AG04450 (cell line): ENCODE measurements around the gene PIGU. TPM values are rescaled to one million over a fixed set of nuclear protein-coding genes. Genes with fewer than 3 reads are reported as not detected.

Experiments
- CTCF ChIA-PET: fragments of 300-600, 350-600 bp; formaldehyde crosslinking; extraction: SDS; loops from one replicate; lab custom pipeline; 2022; ENCODE audit warnings: antibody characterized with exemption, inconsistent platforms; lab: Charles Lee
- POLR2A ChIA-PET: fragments of 350-600 bp; formaldehyde crosslinking; extraction: SDS; loops from one replicate; lab custom pipeline; 2021; ENCODE audit warnings: antibody characterized with exemption, inconsistent platforms; lab: Yijun Ruan, JAX
- DNase-seq: peaks from one replicate; pipeline ENCODE4 v3.0.0-alpha.2; 2011; ENCODE audit warnings: low read depth, low spot score
- H3K27ac ChIP-seq: one replicate; pipeline ENCODE4 v1.5.1; 2012; ENCODE audit warnings: low read depth, low read length, control low read depth
- H3K27me3 ChIP-seq: one replicate; pipeline ENCODE4 v1.6.0; 2012; ENCODE audit warnings: low read length; ENCODE audit not compliant: control insufficient read depth, insufficient read depth
- H3K4me3 ChIP-seq: 2 replicates; pipeline ENCODE4 v1.5.1; 2011; ENCODE audit warnings: mild to moderate bottlenecking, low read depth, low read length, control low read depth
- H3K9me3 ChIP-seq: 2 replicates; pipeline ENCODE4 v1.5.1; 2012; ENCODE audit warnings: low read length; ENCODE audit not compliant: control insufficient read depth, insufficient read depth
- polyA plus RNA-seq: library from polyadenylated mRNA; depleted of rRNA; stranded (reverse); fragments of >200 nt; gene quantifications from 2 replicates; pipeline ENCODE4 v1.2.3, GENCODE V29; 2011
- TF ChIP-seq, protein P1 (sequence below): IDR thresholded peaks from 2 replicates; pipeline ENCODE4 v1.5.1; 2011; ENCODE audit warnings: low read depth, low read length, control low read depth, inconsistent platforms

The PIGU gene
- polyA plus RNA-seq, 1 experiment = 54.8 TPM

DNA sequence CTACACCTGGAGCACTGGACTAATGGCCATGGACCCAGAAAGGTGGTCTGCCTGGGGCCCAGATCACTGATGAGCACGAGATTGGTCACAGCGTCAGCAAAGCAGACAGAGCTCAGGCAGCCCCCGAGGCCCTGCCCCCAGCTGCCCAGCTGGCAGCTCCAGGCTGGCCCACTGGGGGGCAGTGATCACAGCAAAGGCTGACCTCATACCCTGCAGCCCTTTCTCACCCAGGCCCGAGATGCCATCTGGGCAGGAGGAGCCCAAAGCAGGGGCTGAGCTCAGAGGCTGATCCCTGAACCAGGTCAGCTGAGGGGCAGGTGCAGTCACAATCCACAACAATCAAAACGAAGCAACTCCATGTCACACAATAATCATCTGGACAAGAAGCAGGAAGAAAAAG, 114.3 kb downstream of the PIGU start:
- Histone ChIP-seq H3K9me3 (no peaks in the 10 kb centered on the region), H3K27ac (no peak overlapping the region), H3K4me3 (no peak overlapping the region), H3K27me3 (no peaks in the 10 kb centered on the region)
- ChIA-PET POLR2A (no interaction called here), CTCF (interaction anchor here (0.6 to 3.9 kb wide), 9 partner anchors 24 to 372 kb away, joined by 3 to 22 read pairs (median 4); no protein-coding TSS in a partner anchor)
- DNase-seq = no peak
- TF ChIP-seq, protein P1, sequence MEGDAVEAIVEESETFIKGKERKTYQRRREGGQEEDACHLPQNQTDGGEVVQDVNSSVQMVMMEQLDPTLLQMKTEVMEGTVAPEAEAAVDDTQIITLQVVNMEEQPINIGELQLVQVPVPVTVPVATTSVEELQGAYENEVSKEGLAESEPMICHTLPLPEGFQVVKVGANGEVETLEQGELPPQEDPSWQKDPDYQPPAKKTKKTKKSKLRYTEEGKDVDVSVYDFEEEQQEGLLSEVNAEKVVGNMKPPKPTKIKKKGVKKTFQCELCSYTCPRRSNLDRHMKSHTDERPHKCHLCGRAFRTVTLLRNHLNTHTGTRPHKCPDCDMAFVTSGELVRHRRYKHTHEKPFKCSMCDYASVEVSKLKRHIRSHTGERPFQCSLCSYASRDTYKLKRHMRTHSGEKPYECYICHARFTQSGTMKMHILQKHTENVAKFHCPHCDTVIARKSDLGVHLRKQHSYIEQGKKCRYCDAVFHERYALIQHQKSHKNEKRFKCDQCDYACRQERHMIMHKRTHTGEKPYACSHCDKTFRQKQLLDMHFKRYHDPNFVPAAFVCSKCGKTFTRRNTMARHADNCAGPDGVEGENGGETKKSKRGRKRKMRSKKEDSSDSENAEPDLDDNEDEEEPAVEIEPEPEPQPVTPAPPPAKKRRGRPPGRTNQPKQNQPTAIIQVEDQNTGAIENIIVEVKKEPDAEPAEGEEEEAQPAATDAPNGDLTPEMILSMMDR = peak; percentile 50

DNA sequence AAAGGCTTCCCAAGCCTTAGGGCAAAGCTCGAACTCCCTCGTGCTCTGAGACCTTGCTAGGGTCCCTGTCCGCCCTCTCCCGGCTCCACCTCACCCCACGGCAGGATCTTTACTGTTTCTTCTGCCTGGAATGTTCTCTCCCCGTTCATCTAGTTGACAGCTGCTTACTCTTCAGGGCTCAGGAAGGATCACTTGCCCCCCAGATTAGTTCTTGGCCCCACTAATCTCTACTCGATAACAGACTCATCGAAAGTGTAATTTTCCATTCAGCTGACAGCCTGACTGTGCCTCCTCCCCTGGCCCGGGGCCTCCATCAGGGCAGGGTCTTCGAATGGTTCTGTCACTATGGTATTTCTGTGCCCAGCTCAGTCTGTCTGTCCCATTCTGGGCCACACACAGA, 115.2 kb downstream of the PIGU start:
- DNase-seq = no peak
- H3K4me3 ChIP-seq = no peak overlapping the region
- no peaks in the 10 kb centered on the region for H3K27me3 ChIP-seq
- no peaks in the 10 kb centered on the region for H3K9me3 ChIP-seq
- ChIA-PET POLR2A (no interaction called here), CTCF (interaction anchor here (1.9 to 3.9 kb wide), 3 partner anchors 23 to 208 kb away, joined by 4 to 22 read pairs (median 15); no protein-coding TSS in a partner anchor)
- H3K27ac ChIP-seq = no peak overlapping the region
- TF ChIP-seq, protein P1 = no peak

DNA sequence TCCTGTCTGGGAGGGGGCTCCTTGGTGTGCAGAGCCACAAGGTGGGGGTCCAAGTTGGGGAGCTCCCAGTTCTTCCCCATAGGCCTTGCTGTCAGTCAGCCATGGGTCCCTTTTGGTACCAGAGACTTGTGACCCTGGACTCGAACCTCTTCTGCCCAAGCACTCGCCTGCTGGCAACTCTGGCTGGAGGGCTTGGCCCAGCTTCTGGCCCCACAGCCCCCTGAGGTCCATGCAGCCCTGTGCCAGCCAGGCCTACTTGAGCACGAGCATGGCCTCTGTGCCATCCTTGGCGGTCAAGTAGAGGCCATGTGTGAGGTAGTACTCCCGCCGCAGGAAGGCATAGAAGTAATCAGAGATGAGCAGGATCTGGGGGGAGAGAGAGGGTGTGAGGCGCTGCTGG, 116.3 kb downstream of the PIGU start:
- Histone ChIP-seq H3K27me3 (no peaks in the 10 kb centered on the region), H3K4me3 (no peak overlapping the region), H3K27ac (no peak overlapping the region), H3K9me3 (no peaks in the 10 kb centered on the region)
- ChIA-PET POLR2A (no interaction called here), CTCF (no interaction called here)
- DNase-seq = no peak
- TF ChIP-seq, protein P1 = no peak

DNA sequence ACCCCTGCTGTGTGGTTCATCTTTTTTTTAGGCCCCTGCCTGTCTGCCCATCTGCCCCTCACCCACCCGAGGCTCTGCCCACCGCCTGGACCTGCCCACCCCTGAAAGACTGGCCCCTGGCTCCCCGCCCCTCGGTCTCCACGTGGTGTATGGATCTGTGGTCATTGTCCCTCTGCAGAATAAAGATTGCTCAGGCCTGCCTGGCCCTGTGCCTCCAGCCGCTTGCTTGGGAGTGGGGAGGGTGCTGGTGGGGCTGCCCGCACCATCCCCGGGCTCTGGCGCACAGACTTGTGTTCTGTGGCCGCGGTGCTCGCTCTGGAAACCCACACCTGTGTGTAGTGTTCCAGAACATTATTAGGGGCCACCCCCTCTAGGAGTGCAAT, 116.8 kb downstream of the PIGU start:
- H3K4me3 ChIP-seq = no peak overlapping the region
- CTCF ChIA-PET = interaction anchor here (1.4 kb wide), 1 partner anchor 210 kb away, joined by 5 read pairs; no protein-coding TSS in a partner anchor
- TF ChIP-seq, protein P1 = no peak
- POLR2A ChIA-PET = interaction anchor here (0.7 kb wide), 1 partner anchor 718 kb away, joined by 3 read pairs; the partner anchor contains the start of gene MMP24OS
- DNase-seq = no peak
- H3K9me3 ChIP-seq = no peaks in the 10 kb centered on the region
- no peaks in the 10 kb centered on the region for H3K27me3 ChIP-seq
- H3K27ac ChIP-seq = no peak overlapping the region

DNA sequence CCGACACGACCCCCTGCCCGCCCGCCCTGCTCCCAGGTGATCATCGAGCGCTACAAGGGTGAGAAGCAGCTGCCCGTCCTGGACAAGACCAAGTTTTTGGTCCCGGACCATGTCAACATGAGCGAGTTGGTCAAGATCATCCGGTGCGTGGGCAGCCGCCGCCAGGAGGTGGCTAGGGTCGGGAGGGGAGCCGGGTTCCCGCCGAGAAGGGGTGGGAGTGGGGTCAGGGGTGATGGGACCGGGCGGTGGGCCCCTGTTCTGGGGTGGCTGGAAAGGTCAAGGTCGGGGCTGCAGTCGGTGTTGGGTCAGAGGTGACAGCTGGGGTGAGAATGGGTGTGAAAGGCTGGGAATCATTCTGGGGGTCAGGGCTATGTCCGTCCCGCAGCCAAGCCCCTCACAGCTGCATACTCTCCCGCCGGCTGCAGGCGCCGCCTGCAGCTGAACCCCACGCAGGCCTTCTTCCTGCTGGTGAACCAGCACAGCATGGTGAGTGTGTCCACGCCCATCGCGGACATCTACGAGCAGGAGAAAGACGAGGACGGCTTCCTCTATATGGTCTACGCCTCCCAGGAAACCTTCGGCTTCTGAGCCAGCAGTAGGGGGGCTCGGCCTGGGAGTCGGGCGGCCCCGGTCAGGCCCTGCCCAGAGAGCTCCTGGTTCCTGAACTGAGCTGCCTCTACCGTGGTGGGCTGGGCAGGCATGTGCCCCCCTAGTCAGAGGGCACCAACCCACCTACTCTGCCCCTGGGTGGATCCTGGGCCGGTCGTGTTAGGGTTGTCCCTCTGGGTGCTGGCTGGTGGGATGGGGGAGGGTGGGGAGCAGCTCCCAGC, 117.4 kb downstream of the PIGU start:
- Histone ChIP-seq H3K27me3 (no peaks in the 10 kb centered on the region), H3K9me3 (no peaks in the 10 kb centered on the region), H3K4me3 (peak overlapping the region; percentile 67), H3K27ac (no peak overlapping the region)
- ChIA-PET POLR2A (interaction anchor here (0.7 to 1.3 kb wide), 2 partner anchors 145 to 719 kb away, joined by 3 to 7 read pairs; partner anchors contain the start of genes MMP24OS and TP53INP2), CTCF (interaction anchor here (1.4 kb wide), 1 partner anchor 210 kb away, joined by 5 read pairs; no protein-coding TSS in a partner anchor)
- TF ChIP-seq, protein P1 = no peak
- no peak for DNase-seq
